NCI-H2227 treated with DMSO at 0.1 percent for 48 hours (cell line): Measurements from ENCODE around the gene DTYMK.

Source experiments
- DNase-seq: peaks from one replicate; lab custom pipeline; 2025; lab: John Stamatoyannopoulos, UW

The DTYMK gene

DNA sequence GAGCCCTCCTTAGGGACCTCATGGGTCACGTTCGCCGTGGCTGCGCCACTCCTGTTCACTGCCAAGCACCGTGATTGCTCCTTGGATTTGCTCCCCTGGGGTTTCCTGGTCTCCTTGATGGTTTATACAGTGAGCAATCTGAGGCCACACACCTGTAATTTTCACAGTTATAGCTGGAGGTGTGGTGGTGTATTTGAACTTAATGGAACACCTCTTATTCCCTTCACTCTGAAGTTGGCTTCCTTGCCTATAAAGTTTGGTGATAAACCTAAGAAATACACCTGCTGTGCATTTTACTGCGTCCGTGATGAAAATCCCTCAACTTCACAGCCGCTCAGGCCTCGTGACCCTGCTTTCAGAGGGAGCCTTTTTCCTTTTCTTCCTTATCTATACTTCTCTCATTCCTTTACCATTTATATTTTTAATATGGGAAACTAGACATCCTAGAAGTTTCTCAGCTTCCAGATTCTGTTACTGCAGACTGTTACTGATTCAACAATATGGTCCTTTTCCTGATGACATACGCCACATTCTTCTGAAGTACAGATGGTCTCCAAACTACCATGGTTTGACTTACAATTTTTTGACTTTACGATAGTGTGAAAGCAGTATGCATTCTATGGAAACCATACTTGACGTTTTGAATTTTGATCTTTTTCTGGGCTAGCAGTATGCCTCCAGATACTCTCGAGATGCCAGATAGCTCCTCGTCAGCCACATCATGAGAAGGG, 40.5 kb downstream of the DTYMK start:
- DNase-seq, result no peak

DNA sequence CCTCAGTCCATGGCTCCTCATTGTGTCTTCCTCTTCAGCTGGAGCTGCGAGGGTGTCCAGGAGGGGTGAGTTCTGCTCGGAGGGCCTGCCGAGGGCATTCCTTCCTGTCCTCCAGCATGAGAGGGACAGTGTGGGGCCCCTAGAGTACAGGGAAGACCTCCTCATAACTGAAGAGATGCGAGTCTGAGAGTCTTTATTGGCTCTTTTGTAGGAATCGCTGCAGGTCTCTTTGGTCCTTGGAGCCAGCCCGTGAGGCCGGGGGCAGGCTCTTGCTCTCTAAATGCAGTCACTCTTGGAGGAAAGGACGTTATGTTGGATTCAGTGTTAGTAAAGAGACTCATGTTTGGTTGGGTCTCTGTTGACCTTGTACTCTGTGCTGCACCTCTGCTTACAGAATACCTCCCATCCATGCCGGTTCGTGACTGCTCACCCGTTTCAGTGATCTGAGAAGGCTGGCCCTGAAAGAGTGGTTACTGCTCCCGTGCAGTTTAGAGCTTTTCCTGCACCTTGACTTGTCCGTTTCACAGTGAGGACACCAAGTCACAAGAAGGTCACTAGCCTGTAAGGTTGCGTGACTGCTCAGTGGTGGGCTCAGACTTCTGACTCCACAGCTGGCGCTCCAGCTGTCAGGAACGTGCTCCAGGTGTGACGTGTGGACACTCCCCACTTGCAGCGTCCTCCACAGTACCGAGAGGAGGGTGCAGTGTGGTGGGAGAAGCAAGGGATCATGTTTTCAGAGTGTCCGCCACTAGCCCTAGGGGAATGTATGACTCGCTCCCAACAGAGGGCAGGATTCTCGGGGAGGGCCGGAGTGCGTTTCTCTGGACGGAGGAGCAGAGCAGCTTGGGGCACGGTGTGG, 41.3 kb downstream of the DTYMK start:
- DNase-seq, result no peak

DNA sequence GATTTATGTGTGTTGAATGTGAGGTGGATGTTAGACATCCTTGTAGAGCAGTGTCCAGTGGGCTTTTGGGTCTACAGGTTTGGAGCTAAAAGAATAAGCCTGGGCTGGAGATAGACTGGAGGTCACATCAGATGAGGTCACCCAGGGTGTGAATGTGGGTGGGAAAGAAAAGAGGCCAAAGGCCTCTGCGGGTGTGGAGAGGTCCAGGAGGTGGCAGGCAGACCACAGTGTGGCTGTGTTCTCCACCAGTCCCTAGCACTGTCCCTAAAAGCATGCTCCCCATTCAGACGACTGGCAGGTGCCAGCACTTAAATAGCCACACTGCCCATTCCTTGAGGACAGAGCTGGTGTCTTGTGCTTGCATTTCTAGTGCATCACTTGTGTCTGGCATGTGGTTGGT, 45.0 kb downstream of the DTYMK start:
- DNase-seq, result no peak

DNA sequence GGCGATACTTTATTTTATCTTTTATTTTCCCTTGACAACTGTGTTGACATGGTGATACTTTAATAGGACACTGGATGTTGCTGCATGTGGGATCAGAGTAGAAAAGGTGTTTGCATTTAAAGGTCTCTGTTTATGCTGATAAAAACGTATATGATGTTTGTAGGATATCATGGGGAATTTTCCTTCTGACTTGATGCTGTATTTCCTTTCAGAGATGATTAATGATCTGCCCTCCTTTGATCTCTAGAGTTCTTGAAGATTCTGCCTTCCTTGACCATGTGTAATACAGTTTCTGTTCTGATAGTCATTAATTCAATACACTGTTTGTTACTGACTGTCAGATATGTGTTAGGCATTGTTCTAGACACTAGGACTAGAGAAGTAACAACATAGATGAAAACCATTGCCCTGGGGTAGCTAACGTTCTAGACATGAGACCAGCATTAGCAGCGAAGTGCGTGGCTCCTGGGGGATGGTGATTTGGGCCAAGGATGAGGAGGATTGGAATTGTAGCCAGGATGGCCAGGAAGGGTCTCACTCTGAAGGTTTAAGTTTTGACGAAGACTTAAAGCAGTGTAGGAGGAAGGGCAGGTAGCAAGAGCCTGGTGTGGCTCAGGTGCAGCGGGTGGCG, 46.3 kb downstream of the DTYMK start:
- DNase-seq, result no peak

DNA sequence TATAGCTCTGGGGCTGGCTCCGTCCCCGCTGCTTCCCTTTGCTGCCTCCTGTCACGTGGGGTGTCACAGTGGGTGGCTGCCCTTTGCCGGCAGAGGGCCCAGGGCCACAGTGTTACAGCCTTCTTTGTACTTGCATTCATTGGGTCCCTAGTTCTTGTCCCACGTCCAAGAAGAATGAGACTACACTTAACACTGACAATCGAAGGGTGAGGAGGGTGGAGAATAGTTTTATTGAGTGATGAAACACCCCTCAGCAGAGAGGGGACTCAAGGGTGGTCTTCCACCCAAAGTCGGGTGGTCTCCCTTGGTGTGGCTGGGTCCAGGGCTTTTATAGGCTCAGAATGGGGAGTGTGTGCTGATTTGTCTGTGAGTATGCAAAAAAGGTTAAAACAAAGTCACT, 47.2 kb downstream of the DTYMK start:
- no peak for DNase-seq

DNA sequence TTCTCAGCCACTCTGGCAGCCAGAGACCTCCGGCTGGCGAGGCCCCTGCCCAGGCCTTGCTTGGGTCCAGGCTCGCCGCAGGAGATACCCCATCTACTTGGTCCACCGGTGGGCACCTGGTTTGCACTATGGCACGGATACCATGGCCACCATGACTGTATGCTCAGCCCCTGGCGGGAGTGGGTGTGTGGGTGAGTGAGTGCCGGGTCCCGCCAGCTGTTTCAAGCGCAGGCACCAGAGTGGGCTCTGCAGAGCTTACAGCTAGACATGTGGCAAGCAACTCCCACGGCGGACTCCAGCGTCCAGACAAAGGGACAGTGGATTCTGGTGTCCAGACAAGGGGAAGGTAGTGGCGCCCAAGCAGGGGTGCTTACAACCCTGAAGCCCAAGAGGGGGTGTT, 47.7 kb downstream of the DTYMK start:
- DNase-seq, result no peak

DNA sequence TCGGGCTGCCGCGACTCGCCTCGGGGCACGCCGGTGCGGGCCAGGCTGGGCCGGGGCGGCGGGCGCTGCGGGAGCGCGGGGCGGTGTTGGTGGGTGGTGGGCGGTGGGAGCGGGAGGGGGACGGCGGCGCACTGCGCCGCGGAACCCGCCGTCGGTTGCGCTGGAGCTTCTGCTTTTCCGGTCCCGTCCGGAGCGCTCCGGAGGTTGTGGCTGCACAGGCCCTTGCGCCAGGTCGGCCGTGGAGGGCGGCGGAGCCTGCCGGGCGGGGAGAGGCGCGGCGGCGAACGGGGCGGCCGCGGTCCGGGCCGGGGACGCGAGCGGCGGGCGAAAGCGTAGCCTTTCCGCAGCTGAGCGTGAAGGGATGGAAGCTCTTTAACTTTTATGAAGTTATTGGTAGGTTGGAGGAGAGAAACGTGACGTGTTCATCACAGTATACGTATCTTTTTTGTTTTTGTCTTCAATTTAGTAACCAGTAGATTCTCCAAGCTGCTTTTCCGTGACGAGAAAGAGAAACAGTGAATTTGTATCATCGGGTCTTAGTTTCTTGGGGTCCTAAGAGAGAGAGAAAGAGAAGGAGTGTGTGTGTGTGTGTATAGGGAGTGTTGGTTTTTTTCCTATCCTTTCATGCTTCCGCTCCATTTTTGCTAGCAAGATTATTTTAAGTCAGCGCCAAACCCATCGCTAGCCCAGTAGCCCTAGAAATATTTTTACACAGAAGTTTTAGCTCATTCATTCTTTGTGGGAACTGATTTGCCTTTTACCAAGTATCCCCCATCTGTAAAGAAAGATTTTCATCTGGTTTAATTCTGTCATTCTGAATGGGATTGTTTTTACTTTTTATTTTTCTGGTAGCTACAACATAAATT, 48.6 kb downstream of the DTYMK start:
- DNase-seq, result no peak

DNA sequence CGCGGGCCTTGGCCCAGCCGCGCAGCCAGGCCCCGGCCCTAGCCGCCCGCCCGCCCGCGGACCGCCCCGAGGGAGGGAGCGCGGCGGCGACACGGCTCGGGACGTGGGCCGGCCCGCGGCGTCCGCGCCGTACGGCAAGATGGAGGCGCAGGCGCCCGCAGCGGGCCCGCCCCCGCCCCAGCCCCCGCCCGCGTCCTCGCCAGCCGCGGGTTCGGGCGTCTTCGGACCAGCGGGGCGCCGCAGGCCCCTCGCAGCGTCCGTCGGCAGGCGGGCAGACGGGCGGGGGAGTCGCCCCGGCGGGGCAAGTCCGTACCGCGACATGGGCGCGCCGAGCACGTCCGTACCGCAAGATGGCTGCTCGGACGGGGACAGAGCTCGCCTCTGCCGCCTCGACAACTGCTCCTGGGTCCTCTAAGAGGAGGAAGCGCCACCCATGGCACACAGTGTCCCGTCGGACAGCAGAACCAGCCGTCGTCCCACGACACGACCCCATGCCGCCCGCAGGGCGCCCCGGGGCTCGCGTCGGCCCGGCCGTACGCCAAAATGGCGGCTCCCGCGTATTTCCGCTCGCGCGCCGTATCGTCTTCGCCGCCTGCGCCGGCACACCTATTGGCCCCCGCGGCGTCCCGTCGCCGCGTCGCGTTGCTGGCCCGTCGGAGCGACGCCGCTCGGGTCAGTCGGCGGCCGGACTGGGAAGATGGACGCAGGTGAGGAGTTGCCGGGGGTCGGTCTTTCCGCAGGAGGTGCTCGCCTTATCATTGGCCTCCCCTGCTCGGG, 49.4 kb downstream of the DTYMK start, which contains the start of the genes ATG4B and THAP4:
TSS of gene ATG4B (plus strand) at position 676 of the 777 bp plus-strand sequence. CDS start at position 698, 22 bp downstream.
TSS of gene THAP4 (minus strand) at position 141 of the 777 bp plus-strand sequence. CDS start 141 bp downstream, outside the sequence.
- DNase-seq, result peak; percentile 85

DNA sequence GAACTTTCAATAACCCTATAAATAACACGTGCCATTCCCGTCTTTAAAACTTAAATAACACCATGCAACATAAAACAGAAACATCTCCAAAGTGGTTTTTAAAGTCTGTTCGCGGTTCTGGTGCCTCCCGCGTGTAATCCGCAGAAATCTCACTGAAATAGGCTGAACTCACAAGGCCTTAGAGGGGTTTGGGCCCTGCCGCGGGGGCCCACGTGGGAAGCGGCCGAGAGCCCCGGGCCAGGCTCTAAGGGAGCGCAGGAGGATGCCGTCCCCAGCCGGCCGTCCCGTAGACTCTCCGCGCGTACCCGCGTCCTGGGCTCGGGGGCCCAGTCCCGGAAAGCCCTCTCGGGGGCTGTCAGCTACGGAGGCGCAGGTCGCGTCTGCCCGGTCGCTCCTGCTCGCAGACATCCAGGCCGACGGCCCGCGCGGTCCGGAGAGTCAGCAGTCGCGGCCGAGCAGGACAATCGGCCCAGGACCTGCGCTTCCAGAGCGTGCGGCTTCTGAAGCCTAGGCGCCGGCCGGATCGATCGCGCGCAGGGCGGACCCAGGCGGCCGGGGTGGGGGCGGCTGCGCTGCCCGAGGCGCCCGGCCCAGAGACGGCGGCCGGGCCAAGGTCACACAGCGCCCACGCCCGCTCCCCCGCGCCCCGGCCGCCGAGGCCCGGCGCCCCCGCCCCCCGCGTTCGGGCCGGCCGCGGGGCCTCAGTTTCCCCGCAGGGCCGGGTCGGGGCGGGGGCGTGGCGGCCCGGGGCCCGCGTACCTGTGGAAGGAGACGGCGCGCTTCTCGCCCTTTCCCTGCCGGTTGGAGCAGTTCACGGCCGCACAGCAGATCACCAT, 50.2 kb downstream of the DTYMK start:
- no peak for DNase-seq

DNA sequence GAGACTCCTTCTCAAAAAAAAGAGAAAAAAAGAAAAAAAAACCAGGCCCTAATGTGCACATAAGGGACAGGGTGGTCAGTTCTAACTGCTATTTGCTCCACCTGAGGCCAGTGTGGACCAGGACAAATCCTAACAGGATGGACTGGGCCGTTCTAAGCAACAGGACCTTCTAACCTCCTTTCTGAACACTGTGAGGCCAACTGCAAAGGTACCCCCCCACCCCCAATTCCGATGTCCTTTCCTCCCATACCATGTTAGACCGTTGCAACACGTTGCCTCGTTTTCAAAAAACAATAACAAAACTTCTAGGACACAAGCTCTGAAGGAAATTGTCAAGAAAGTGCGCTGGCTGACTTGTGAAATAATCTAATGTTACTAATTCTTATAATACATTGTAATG, 50.9 kb downstream of the DTYMK start:
- DNase-seq, result no peak

DNA sequence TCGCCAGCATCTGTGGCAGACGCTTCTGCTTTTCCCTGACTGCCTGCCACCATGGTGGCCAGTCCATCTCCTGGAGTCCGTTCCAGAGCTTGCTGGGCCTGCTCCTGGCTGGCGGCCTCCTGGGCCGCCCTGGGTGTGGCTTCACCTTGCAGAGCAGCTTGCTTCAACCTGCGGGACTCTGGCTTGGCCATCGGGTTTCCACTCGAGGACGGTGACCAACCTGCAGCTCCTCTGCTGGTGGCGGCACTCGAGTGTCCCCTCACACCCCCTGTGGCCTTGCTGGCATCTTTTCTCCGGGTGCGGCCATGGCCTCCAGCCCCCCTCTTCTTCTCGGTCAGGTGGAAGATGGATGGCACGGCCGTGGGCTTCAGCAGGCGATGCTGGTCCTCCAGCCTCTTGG, 53.1 kb downstream of the DTYMK start:
- no peak for DNase-seq

DNA sequence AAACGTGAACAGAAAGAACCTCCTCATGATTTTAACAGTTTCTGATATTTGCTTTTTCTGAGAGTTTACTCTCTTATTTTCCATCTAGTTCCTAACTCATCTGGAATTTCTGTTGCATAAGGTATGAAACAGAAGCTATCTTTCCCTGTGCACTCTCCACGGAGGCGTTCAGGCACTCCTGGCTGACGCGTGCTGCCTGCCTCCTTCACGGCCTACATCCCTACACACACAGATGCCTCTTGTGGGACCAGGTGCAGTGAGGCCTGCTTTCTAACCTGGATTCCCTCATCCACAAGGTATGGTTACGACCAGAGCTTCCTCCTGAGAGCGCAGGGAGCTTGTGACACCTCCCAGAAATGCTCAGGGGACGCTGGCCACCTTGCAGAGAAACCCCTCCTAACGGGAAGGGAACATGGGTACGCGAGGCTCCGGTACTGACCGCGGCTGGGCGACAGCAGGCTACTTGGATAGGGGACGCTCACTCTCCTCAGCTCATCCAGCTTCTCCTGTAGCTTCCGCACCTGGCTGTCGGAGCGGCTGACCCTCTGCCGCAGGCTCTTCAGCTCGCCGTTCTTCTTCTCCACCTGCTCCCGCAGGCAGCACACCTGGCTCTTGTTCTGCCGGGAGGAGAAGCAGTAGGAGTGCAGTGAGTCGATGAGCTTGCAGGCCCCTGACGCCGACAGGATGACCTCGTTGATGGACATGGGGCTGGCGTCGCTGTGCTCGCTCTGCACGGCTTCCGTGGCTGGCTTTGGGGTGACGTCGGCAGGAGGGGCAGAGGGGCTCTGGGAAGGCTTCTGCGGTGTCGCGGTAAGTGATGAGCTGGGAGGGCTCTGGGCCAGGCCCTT, 53.9 kb downstream of the DTYMK start:
- no peak for DNase-seq

DNA sequence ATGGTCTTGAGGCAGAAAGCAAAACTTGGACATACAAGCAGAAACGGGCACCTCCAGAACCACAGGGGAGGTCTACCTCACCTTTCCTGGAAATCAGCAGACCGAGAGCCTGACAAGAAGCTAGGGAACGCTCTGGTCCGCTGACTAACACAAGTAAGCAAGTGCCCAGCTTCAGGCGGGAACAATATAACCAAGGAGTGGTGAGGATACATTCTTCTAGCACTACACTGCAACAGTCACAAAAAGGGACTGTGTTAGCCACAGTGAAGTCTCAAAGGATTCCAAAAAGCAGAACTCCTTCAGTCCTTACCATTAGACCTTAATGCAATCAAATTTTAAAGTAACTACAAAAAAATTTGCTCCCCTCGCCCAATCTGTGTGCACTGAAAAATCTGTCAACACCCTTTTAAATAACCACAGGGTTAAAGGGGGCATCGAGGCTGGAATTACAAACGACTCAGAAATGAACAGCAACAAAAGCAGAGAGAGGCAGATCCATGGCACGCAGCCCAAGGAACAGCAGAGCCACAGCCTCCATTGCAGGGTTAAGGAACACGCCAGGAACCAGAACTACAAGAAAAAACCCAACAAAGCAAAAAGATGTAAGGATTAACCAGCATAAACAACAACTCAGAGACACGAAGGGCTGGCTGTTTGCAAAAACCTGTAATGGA, 56.7 kb downstream of the DTYMK start:
- DNase-seq, result no peak

DNA sequence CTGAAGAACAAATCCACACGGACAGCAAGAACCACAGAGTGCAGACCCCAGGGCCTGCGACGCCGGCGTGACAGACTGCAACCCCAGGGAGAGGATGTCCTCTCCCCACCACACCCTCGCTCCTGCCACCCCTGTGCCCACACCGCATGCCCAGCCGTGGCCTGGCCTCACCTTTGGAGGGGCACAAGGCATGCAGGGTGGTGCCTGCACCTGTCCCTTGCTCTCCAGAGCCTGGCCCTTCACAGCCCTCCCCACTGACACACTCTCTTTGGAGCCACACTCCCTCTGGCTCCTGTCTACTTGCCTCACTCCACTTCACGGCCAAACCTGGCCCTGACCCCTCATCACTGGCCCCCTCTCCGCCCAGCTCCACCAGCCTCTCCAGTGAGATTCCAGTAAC, 58.9 kb downstream of the DTYMK start:
- DNase-seq, result no peak
